HG03460 (cell line): ENCODE measurements around the gene IL1R1.
"Not testable (repeated sequence)": the region's sequence is repeated elsewhere in the genome, so short reads cannot be mapped to it uniquely, and the experiment has no call there.

Experiments used
- ATAC-seq: cut with Tn5 transposase; IDR thresholded peaks from one replicate; pipeline ENCODE4 v1.9.1; 2021; ENCODE audit not compliant: unreplicated experiment

The IL1R1 gene

GRCh38 chr2:102110596-102111334 is 31.8 kb upstream of the IL1R1 start:
- ATAC-seq = no peak

DNA sequence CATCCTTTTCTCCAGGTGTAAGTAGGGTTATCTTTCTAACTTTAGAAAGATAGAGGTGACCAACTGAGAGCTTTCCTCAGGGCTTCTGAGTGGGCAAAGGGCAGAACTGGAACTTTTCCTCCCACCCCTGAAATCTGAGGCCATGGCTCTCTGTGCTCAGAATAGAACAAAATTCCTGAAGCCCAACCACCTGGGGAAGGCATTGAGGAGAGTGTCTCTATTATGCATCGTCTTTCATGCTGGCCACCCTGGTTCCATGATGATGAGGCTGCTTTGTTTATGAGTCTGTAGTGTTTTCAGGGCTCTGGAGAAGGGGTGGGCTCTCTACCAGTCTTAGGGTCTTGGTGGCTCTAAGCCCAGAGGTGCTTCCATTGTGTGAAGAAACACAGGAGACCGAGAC is 30.7 kb upstream of the IL1R1 start:
- no peak for ATAC-seq

DNA sequence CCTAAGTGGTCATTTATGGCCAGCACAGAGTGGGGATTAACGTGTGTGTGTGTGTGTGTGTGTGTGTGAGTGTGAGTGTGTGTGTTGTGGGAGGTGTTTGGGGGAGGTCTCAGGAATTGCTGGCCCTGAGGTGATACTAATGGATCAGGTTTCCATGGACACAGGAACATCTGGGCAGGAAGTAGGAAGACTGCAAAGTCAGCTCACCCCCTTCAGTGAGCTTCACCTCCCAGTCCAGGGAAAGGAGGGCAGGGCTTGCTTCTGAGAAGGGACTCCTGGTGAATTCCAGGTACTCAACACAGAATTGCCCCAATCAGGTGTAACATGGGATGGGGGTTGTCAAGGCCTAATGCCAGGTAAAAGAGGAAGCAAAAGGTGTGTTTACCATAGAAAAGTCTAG is 30.3 kb upstream of the IL1R1 start:
- no peak for ATAC-seq

DNA sequence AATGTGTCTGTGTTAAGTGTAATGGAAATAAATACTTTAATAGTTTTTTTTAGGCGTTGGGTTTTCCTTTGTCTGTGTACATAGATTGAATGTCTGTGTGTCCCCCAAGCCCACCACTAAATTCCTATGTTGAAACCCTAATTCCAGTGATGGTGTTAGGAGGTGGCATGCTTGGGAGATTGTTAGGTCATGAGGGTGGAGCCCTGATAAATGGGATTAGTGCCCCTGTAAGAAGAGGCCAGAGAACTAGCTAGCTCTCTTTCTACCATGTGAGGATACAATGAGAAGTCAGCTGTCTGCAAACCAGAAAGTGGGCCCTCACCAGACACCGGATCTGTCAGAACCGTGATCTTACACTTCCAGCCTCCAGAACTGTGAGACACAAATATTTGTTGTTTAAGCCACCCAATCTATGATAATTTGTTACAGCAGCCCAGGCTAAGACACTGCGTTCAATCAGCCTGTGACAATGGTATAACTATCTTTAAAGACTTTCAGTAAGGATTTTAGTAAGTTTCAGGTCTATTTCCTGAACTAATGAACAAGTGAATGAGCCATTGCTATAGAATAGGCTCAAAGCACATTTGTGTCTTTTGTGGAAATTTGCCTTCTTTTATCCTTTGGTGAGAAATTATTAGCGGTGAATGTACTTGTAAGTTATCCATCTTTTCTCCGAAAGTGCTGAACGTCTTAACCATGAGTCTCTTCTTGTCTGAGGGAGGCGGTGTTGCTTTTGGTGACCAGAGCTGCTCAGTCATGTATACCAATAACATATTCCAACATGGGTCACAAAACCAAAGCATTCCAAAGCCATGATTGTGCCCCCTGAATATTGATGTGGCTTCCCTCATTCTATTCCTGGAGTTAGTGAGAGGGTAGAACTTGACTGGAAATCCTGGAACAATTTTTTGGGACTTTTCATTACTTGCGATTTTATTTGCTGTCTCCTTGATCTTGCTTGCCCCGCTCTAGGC is 29.6 kb upstream of the IL1R1 start:
- ATAC-seq = no peak

GRCh38 chr2:102114290-102114721 is 28.2 kb upstream of the IL1R1 start:
- no peak for ATAC-seq

DNA sequence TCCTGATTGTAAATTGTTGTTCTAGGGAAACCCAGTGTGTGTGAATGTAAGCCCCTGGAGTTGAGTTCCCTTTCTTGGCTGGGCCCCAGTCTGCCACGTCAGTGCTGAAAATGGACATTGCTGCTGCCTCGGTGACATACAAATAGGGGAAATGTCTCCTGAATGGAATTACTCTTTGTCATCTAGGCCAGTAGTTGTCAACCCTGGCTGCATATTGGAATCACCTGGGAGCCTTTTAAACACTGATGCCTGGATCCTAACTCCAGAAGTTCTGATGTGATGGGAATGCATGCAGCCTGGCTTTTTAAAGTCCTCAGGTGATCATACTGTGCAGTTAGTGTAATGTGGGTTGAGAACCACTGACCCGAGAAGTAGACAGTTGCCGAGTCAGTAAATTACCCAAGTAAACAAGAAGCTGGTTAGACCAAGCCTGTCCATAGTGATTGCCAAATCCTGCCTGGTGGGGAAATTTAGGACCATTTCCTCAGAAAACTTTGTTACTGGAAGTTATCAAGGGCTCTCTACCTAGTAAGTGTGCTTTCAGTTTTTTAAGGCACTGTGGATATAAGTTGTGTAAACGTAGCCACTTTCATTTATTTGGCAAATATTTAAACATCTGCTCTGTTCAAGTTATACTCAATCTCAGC is 27.6 kb upstream of the IL1R1 start:
- ATAC-seq = no peak

- ATAC-seq = no peak
Measured at GRCh38 chr2:102116630-102117471, 25.7 kb upstream of the IL1R1 start.

DNA sequence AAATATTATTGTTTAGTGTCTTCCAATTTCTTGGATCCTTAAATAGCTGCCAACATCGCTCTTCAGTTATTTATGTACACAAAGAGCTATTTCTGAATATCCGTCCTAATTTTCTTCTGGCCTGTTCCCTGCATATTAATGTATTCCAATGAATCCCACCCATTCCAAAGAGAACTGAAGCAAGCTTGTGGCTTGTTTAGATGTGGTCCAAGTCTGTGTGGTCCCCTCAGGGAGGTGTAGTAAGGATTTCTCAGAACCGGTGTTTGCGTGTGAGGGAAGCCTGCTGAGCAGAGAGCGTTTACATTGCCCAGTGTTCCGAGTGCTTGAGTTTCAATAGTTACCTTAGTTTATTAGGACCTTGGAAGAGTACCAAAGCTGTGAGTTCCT is 25.1 kb upstream of the IL1R1 start:
- no peak for ATAC-seq

DNA sequence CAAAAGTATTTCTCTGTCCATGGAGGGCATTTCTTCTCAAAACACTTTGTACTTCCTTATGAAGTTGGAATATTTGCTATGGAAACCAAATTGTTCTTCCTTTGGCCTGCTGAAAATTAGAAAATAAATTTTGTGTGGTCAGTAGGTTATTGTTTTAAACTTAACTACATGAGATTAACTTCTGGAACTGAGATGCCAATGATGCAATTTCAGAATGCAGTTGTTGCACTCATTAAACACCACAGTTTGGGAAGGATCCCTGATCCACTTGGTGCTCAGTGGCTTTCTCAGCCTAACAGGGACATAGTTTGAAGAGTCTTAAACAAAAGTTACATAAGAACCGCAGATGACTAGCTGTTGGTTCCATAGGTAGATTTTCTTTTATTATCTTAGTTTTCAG is 23.3 kb upstream of the IL1R1 start:
- ATAC-seq = no peak

DNA sequence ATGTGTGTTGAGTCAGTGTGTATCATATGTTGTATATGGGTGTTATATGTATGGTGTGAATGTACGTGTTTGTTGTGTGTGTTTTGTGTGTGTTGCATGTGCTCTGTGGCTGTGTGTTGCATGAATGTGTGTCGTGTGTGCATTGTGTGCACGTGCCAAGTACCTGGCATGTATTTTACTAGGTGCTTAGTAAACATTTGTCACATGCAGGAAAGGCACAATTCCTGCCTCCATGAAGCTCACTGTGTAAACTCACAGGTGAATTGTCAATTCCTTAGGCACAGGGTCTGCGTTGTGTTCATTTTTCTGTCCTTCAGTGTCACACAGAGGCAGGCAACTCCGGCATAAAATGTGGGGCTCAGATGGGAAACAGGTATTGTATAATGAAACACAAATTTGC is 22.3 kb upstream of the IL1R1 start:
- ATAC-seq = no peak

DNA sequence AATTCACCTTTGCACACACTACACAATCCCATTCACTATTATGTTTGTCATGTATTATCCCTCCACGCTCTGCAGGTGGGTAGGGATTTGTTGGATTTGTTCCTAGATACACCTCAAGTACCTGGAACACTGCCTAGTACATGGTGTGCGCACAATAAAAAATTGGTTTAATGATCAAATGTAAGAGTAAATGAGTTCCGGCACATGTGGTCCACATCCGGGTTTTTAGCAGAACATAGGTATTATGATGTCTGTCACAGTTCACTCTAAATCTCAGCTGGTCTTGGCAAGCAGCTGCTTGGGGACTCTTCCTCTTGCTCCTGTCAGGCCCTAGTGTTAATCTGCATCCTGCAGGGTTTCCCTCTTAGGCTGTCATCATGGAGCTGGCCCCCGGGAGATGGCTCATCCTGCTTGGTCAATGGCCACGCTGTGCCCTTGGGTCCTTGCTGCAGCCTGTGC is 21.8 kb upstream of the IL1R1 start:
- ATAC-seq = no peak

- ATAC-seq = no peak
Measured at GRCh38 chr2:102122115-102122514, 20.4 kb upstream of the IL1R1 start.

GRCh38 chr2:102122909-102123308 is 19.6 kb upstream of the IL1R1 start:
- ATAC-seq = no peak

- not testable (repeated sequence) for ATAC-seq
Measured at GRCh38 chr2:102124421-102124820, 18.1 kb upstream of the IL1R1 start.

DNA sequence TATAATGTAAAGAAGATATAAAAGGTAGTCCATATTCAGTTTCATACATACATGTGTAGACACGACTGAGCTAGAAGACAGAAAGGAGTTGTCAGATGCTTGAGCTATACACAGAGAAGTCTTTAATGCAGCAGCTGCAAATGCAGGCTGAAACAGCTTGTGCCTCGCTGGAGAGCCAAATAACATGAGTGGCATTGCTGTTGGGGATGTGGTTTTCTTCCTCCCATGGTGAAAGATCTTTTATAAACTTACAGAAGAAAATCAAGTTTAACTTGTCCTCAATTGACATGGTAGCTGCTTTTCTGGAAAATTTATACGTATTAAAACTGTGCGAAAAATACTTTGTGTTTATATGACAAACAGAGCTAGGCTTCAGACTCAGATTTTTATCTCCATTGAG is 16.4 kb upstream of the IL1R1 start:
- ATAC-seq = no peak

DNA sequence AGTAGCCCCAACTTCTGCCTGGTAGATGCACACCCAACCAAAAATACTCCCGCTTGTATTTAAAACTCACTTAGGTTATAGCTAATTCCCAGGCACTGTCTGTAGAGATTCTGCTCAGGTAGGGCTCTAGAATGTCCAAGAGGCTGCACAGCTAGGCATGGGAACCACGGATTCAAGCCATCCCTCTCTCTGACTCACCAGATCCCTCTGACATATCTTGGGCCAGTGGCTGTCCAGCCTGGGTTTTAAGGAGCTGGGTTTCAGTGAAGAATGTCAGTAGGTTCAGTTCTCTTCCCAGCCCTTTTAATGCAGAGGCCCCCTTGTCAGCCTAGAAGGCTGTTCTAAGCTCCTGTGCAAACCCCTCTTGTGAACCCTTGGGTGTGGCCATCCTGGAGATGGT is 15.9 kb upstream of the IL1R1 start:
- no peak for ATAC-seq

GRCh38 chr2:102129082-102129481 is 13.5 kb upstream of the IL1R1 start:
- no peak for ATAC-seq

DNA sequence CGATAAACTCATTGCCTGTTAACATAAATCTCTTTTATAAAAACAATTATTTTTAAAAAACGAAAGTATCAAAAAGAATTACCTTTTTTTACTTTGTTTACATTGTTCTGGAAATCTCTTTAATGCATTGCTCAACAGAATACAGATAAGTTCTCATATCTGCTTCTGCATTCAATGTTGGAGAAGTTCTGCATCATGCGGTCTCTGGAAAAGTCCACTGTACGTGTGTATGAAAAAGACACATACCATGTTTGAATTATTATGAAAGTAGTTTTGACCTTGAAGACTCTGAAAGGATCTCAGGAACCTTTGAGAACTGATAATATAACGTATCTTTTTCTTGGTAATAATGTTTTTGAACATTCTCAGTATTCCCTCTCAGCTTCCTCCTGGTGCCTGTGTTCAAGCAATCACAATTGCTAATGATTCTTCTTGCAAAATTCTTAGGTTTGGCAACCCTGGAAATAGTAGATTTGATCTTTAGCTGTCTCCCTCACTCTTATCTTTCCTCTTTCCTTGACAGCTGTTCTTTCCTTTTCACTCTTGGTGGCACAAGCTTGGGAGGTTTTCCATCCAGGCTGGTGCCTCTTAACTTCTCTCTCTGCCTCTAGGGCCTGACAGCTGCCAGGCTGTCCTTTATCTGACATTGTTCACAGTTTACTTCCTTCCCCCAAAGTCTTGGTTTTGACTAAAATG is 12.4 kb upstream of the IL1R1 start:
- ATAC-seq = no peak

DNA sequence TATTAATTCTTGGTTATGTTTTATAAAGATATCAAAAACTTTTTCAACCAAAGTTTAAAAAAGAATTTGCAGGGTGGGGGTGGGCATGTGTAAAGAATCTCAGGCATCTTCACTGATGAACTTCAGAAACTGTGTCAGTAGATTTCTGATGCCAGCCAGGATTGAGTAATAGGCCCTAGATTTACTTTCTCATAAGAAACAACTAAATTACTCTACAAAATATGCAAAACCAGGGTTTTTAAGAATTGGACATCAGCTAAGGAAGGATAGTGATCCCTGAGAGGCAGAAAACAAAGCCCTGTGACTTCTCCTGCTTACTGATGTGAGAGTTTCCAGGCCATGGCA is 11.9 kb upstream of the IL1R1 start:
- ATAC-seq = no peak

GRCh38 chr2:102131564-102131963 is 11.0 kb upstream of the IL1R1 start:
- ATAC-seq = no peak
